ENCODE data around the gene RPL10. TPM values are rescaled to one million over a fixed set of nuclear protein-coding genes. Genes with fewer than 3 reads are reported as not detected.

The RPL10 gene
- total and polyA plus RNA-seq, 2 of the 13 experiments (the other 11 are each of a cell fraction or from before 2014, with no cell fraction given): 2,381 to 4,713 TPM

DNA sequence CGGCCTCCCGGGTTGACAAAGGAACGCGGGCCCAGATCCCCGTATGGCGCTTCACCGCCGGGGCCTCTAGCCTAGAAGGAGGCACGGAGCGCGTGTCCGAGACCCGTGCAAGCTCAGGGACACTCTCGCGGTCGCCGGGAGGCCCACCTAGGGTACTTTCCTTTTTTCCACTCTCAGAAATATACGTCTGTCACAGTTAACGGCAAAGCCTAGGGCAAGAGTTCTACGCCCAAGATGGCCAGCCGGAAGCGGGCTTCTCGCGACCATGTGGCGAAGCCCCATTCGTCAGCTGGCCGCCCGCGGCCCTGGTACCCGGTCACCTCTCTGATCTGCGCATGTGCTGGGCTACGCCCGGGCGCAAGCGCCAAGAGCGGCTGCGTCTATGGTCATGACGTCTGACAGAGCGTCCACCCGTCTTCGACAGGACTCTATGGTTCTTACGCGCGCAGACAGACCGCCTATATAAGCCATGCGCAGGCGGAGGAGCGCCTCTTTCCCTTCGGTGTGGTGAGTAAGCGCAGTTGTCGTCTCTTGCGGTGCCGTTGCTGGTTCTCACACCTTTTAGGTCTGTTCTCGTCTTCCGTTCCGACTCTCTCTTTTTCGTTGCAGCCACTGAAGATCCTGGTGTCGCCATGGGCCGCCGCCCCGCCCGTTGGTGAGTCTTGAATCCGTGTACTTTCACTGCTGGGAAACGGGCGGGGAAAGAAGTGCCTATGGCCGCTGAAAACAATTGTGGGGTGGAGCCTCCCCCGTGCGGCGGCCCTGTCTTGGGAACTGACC, at the start of gene RPL10 (continued):
- TF ChIP-seq ZNF235 (CRISPR knock-in tag; IDR thresholded peaks at IDR 0.05; ENCODE audit: borderline replicate concordance) (0 out of 2 replicates have a peak, but pooled peaks have one; percentile 53), ZNF576 (CRISPR knock-in tag; IDR thresholded peaks at IDR 0.05) (no peak), GTF2F1 (IDR thresholded peaks at IDR 0.05; ENCODE audit: low read length) (peak; percentile 90), ZNF253 (CRISPR knock-in tag; IDR thresholded peaks at IDR 0.05; ENCODE audit: borderline replicate concordance) (no peak), HOXD1 (CRISPR knock-in tag; IDR thresholded peaks at IDR 0.05) (no peak; the same call in 1 of the 2 replicates), FOSL2 (CRISPR knock-in tag; IDR thresholded peaks at IDR 0.05) (no peak; the same call in 1 of the 2 replicates), IRX3 (CRISPR knock-in tag; IDR thresholded peaks at IDR 0.05; ENCODE audit: borderline replicate concordance, low read depth) (no peak), ZNF18 (CRISPR knock-in tag; IDR thresholded peaks at IDR 0.05; ENCODE audit: insufficient replicate concordance) (peak; percentile 56), ARNTL (CRISPR knock-in tag; IDR thresholded peaks at IDR 0.05) (no peak; the same call in 1 of the 2 replicates), ZNF749 (CRISPR knock-in tag; IDR thresholded peaks at IDR 0.05; ENCODE audit: borderline replicate concordance) (0 out of 2 replicates have a peak, but pooled peaks have one; percentile 23), HOXA3 (CRISPR knock-in tag; IDR thresholded peaks at IDR 0.05) (peak; percentile 85), RAD51 (IDR thresholded peaks at IDR 0.05; ENCODE audit: borderline replicate concordance) (no peak), MIER3 (CRISPR knock-in tag; IDR thresholded peaks at IDR 0.05; ENCODE audit: borderline replicate concordance) (no peak; the same call in 1 of the 2 replicates), TBP (CRISPR knock-in tag; IDR thresholded peaks at IDR 0.05) (no peak), PTBP1 (IDR thresholded peaks at IDR 0.05; ENCODE audit: low read depth, low read length, poor library complexity, severe bottlenecking) (no peak), PAF1 (CRISPR knock-in tag; IDR thresholded peaks at IDR 0.05) (no peak), RARA (CRISPR knock-in tag; IDR thresholded peaks at IDR 0.05) (no peak; the same call in 1 of the 2 replicates), HIC2 (CRISPR knock-in tag; IDR thresholded peaks at IDR 0.05; ENCODE audit: low read depth) (peak; percentile 36; the same call in 1 of the 2 replicates), MZF1 (CRISPR knock-in tag; IDR thresholded peaks at IDR 0.05; ENCODE audit: borderline replicate concordance) (no peak), ZFP41 (CRISPR knock-in tag; IDR thresholded peaks at IDR 0.05; ENCODE audit: borderline replicate concordance) (no peak), ZNF850 (CRISPR knock-in tag; conservative IDR thresholded peaks at IDR 0.05) (no peak)
- TF ChIP-seq, protein P1, sequence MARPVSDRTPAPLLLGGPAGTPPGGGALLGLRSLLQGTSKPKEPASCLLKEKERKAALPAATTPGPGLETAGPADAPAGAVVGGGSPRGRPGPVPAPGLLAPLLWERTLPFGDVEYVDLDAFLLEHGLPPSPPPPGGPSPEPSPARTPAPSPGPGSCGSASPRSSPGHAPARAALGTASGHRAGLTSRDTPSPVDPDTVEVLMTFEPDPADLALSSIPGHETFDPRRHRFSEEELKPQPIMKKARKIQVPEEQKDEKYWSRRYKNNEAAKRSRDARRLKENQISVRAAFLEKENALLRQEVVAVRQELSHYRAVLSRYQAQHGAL (CRISPR knock-in tag; IDR thresholded peaks at IDR 0.05; ENCODE audit: not compliant biosample characterization): no peak

Data from HepG2 (cell line).